ENCODE results near the gene FOXO6. TPM values are rescaled to one million over a fixed set of nuclear protein-coding genes. Genes with fewer than 3 reads are reported as not detected.

FOXO6 gene
- total RNA-seq, result under 1 TPM in 1 of 2 experiments, not detected in 1; 0.20 TPM

- ChIA-PET CTCF (interaction anchor here (0.5 to 1.3 kb wide), 2 partner anchors 42 to 72 kb away, joined by 3 read pairs; no protein-coding TSS in a partner anchor), POLR2A (no interaction called here)
- H3K36me3 Mint-ChIP-seq (ENCODE audit: low read depth), result no peaks in the 10 kb centered on the region
- H3K27me3 Mint-ChIP-seq, result peaks cover 54% of the 10 kb centered on the region
- peak; percentile 93 for DNase-seq
- H3K9me3 Mint-ChIP-seq, result no peaks in the 10 kb centered on the region
- H3K4me1 Mint-ChIP-seq, result peaks cover 8% of the 10 kb centered on the region
- H3K4me3 Mint-ChIP-seq, result peak within 1 kb of the TSS; percentile 62
- H3K27ac Mint-ChIP-seq, result no peak within 1 kb of the TSS
Measured at GRCh38 chr1:41360786-41361494, at the start of gene FOXO6. Gene FOXO6, plus strand, starts transcription at chr1:41361434.

DNA sequence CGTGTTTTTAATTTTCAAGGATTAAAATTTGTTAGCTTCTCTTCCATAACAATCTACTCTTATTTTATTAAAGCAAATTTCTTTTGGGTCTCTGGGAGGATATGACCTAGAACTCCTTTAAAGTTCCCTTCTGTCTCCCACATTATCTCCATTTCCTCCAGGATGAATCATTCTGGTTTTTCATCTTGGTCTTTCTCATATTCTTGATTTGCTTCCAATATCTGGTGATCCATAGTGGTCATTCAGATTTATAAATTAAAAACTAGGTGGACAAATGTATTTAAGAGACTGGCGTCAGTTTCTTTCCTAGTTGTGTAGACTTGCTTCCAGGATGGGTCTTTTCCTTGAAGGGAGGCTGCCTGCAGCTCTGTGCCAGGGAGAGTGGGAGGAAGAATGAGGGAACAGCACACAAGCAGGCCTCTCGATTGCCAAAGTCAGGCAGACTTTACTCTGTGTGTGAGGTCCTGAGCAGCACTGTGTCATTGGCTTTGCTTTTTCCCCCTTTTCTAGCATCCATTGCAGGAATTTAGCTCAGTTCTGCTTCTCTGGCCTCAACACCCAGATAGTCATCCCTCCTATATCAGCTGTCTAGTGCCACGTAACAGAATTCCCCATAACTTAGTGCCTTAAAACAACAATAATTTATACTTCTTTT, 48.1 kb upstream of the FOXO6 start:
- ChIA-PET POLR2A (no interaction called here), CTCF (interaction anchor here (1.5 to 1.6 kb wide), 2 partner anchors 10 to 31 kb away, joined by 4 to 6 read pairs; no protein-coding TSS in a partner anchor)
- Mint-ChIP-seq H3K4me1 (no peaks in the 10 kb centered on the region), H3K36me3 (ENCODE audit: low read depth) (no peaks in the 10 kb centered on the region), H3K9me3 (no peaks in the 10 kb centered on the region), H3K27me3 (peaks cover 17% of the 10 kb centered on the region), H3K4me3 (no peak overlapping the region), H3K27ac (no peak overlapping the region)
- DNase-seq, result no peak

DNA sequence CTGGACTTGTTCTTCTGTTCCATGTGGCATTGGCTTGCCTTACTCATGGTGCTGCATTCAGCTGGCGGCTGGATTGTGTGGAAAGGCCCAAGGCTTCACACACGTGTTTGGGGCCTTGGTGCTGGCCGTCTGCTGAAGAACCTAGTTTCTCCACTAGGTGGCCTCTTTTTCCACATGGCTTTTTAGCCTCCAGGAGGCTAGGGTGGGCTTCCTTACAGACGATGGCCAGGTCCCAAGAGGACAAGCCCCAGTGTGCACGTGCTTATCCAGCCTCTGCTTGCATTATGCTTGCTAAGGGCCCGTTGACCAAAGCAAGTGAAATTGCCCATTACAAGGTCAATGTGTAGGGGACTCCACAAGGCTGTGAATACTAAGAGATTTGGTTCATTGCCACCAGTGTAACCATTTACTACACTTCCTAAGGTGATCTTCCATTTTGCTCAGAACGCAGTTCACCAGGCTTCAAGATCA, 47.5 kb upstream of the FOXO6 start:
- no peaks in the 10 kb centered on the region for H3K4me1 Mint-ChIP-seq
- CTCF ChIA-PET, result interaction anchor here (1.2 to 1.6 kb wide), 3 partner anchors 9 to 91 kb away, joined by 3 to 6 read pairs (median 4); no protein-coding TSS in a partner anchor
- H3K27ac Mint-ChIP-seq, result no peak overlapping the region
- peaks cover 17% of the 10 kb centered on the region for H3K27me3 Mint-ChIP-seq
- no peak for DNase-seq
- POLR2A ChIA-PET, result no interaction called here
- H3K4me3 Mint-ChIP-seq, result no peak overlapping the region
- no peaks in the 10 kb centered on the region for H3K36me3 Mint-ChIP-seq (ENCODE audit: low read depth)
- no peaks in the 10 kb centered on the region for H3K9me3 Mint-ChIP-seq

GRCh38 chr1:41314376-41315145, 46.7 kb upstream of the FOXO6 start:
- no peaks in the 10 kb centered on the region for H3K9me3 Mint-ChIP-seq
- no peaks in the 10 kb centered on the region for H3K4me1 Mint-ChIP-seq
- H3K27me3 Mint-ChIP-seq, result peaks cover 14% of the 10 kb centered on the region
- ChIA-PET POLR2A (no interaction called here), CTCF (interaction anchor here (0.7 to 1.5 kb wide), 4 partner anchors 8 to 101 kb away, joined by 3 to 4 read pairs (median 3); no protein-coding TSS in a partner anchor)
- DNase-seq, result no peak
- no peak overlapping the region for H3K27ac Mint-ChIP-seq
- H3K36me3 Mint-ChIP-seq (ENCODE audit: low read depth), result no peaks in the 10 kb centered on the region
- H3K4me3 Mint-ChIP-seq, result no peak overlapping the region

DNA sequence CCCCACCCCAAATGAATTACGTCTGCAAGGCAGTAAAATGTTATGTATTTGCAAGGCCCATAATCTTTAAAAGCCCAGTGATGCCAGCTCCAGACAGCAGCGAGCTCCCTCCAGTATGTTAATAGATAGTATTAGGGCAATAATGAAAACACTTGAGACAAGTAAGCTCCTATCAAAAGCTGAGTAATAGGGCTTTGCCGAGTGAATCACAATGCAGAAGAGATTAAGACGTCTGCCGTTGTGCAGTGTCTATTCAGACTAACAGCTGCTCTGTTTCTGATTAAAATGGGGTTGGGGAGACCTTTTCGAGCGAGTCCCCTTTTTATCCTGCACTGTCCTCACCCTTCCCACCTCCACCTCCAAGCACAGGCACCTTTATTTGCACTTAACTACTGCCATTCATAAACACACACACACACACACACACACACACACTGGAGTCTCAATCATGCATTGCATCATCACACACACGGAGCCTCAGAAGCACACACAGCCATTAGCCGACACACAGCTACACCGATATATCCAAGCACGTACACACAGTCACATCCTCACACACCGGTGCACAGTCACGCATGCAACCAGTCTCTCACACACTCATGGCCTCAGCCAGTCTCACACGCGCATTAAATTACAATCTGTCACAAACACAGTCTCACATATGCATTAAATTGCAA, 46.0 kb upstream of the FOXO6 start:
- Mint-ChIP-seq H3K27me3 (peaks cover 9% of the 10 kb centered on the region), H3K4me3 (no peak overlapping the region), H3K9me3 (no peaks in the 10 kb centered on the region), H3K27ac (no peak overlapping the region), H3K4me1 (no peaks in the 10 kb centered on the region), H3K36me3 (ENCODE audit: low read depth) (no peaks in the 10 kb centered on the region)
- DNase-seq, result no peak
- ChIA-PET CTCF (interaction anchor here (0.7 to 1.2 kb wide), 3 partner anchors 9 to 100 kb away, joined by 3 read pairs; no protein-coding TSS in a partner anchor), POLR2A (no interaction called here)

DNA sequence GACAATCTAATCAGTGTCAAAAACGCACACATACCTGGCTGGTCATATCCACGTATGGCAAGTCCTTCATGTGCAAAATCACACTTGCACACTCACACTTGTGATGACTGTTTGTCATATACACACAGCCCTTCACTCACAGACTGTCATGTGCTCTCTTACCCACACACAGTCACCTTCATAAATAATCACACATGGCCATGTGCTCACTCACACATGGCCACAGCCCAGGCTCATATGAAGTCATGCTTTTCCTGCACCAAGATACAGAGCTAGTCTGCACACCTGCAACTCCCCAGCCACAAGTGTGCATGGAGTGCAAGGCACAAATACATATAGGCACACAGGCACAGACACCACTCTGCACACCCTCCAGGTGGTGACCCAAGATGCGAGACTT, 45.4 kb upstream of the FOXO6 start:
- peaks cover 4% of the 10 kb centered on the region for H3K27me3 Mint-ChIP-seq
- ChIA-PET CTCF (no interaction called here), POLR2A (no interaction called here)
- H3K36me3 Mint-ChIP-seq (ENCODE audit: low read depth), result no peaks in the 10 kb centered on the region
- no peaks in the 10 kb centered on the region for H3K4me1 Mint-ChIP-seq
- no peak for DNase-seq
- H3K27ac Mint-ChIP-seq, result no peak overlapping the region
- no peak overlapping the region for H3K4me3 Mint-ChIP-seq
- no peaks in the 10 kb centered on the region for H3K9me3 Mint-ChIP-seq

GRCh38 chr1:41317361-41317760, 43.9 kb upstream of the FOXO6 start:
- no peaks in the 10 kb centered on the region for H3K36me3 Mint-ChIP-seq (ENCODE audit: low read depth)
- ChIA-PET CTCF (interaction anchor here (1.7 kb wide), 1 partner anchor 35 kb away, joined by 6 read pairs; no protein-coding TSS in a partner anchor), POLR2A (no interaction called here)
- H3K4me1 Mint-ChIP-seq, result no peaks in the 10 kb centered on the region
- no peak for DNase-seq
- H3K9me3 Mint-ChIP-seq, result no peaks in the 10 kb centered on the region
- H3K27me3 Mint-ChIP-seq, result peaks cover 2% of the 10 kb centered on the region
- no peak overlapping the region for H3K4me3 Mint-ChIP-seq
- no peak overlapping the region for H3K27ac Mint-ChIP-seq

DNA sequence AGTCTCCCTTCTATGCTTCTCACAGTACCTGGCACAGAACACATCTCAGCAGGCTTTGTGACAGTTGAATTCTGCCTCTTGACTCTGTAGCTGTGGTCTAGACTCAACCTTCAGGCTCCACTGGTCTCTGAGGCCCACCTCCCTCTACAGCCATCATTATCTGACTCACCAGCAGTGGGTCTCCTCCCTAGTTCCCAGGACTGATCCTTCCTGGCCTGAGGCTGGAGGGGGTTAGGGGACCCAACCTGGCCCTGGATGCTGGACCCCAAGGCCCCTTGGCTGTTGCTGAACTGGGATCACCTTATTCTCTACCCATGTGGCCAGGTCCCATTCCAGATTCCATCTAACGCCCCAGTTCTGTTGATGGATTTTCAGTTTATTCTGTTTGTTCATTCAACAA, 43.1 kb upstream of the FOXO6 start:
- CTCF ChIA-PET, result interaction anchor here (1.7 kb wide), 1 partner anchor 36 kb away, joined by 6 read pairs; no protein-coding TSS in a partner anchor
- Mint-ChIP-seq H3K4me3 (no peak overlapping the region), H3K9me3 (no peaks in the 10 kb centered on the region), H3K36me3 (ENCODE audit: low read depth) (no peaks in the 10 kb centered on the region), H3K27ac (no peak overlapping the region), H3K4me1 (no peaks in the 10 kb centered on the region), H3K27me3 (peaks cover 2% of the 10 kb centered on the region)
- POLR2A ChIA-PET, result no interaction called here
- DNase-seq, result no peak

GRCh38 chr1:41319106-41319755, 42.0 kb upstream of the FOXO6 start:
- H3K36me3 Mint-ChIP-seq (ENCODE audit: low read depth), result no peaks in the 10 kb centered on the region
- H3K4me1 Mint-ChIP-seq, result no peaks in the 10 kb centered on the region
- ChIA-PET CTCF (no interaction called here), POLR2A (no interaction called here)
- H3K27ac Mint-ChIP-seq, result no peak overlapping the region
- no peak for DNase-seq
- H3K4me3 Mint-ChIP-seq, result no peak overlapping the region
- peaks cover 2% of the 10 kb centered on the region for H3K27me3 Mint-ChIP-seq
- H3K9me3 Mint-ChIP-seq, result no peaks in the 10 kb centered on the region

GRCh38 chr1:41319807-41320711, 41.2 kb upstream of the FOXO6 start:
- CTCF ChIA-PET, result interaction anchor here (0.8 kb wide), 1 partner anchor 97 kb away, joined by 4 read pairs; no protein-coding TSS in a partner anchor
- Mint-ChIP-seq H3K36me3 (ENCODE audit: low read depth) (no peaks in the 10 kb centered on the region), H3K9me3 (no peaks in the 10 kb centered on the region), H3K27me3 (peaks cover 2% of the 10 kb centered on the region), H3K4me1 (no peaks in the 10 kb centered on the region), H3K4me3 (no peak overlapping the region), H3K27ac (no peak overlapping the region)
- POLR2A ChIA-PET, result no interaction called here
- no peak for DNase-seq

DNA sequence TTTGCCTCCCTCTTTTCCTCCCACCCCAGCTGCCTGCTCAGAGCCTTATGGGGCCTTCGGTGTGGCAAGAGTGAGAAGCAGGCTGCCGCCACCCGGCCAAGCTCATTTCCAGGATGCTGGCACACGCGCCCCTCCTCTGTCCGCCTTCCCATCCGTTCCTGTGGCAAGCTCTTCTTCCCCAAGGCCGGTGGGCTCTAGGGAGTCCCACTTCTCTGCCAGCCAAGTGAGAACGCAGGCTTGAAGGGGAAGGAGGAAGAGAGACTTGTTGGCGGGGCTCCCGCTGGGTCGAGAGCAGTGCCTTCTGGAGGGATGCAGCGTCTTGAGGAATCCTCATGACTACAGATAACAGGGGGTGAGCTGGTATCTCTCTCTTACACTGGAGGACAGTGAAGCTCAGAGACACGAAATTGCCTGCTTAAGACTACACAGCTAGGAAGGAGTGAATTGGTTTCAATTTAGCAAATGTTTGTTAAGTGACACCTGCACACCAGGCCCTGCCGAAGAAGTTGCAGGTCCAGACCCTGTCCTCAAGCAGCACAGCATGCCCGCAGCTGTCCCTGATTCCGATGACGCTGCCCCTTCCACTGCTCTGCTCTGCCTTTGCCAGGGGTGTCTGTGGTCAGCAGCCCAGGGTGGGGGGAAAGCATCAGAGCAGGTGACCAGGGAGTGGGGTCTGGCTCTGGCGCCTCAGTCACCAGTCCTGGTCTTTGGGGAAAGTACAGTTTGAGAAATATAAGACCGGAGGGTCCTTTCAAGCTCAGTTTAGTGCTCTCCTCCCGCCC, 40.1 kb upstream of the FOXO6 start:
- DNase-seq, result no peak
- H3K4me1 Mint-ChIP-seq, result no peaks in the 10 kb centered on the region
- H3K27me3 Mint-ChIP-seq, result no peaks in the 10 kb centered on the region
- no peak overlapping the region for H3K4me3 Mint-ChIP-seq
- CTCF ChIA-PET, result interaction anchor here (0.8 to 1.9 kb wide), 4 partner anchors 12 to 115 kb away, joined by 3 to 4 read pairs (median 4); no protein-coding TSS in a partner anchor
- H3K27ac Mint-ChIP-seq, result no peak overlapping the region
- H3K9me3 Mint-ChIP-seq, result no peaks in the 10 kb centered on the region
- POLR2A ChIA-PET, result no interaction called here
- H3K36me3 Mint-ChIP-seq (ENCODE audit: low read depth), result no peaks in the 10 kb centered on the region
